Measurements from ENCODE around the gene WDR64. TPM values are rescaled to one million over a fixed set of nuclear protein-coding genes. Genes with fewer than 3 reads are reported as not detected.
A peak's percentile ranks its signal among the peaks of the same experiment; 100 is the strongest.

The WDR64 gene
- polyA plus RNA-seq, 1 donor (not counting 4 experiments of a cell fraction or from before 2014, with no cell fraction given): not detected

GRCh38 chr1:241640867-241641622 is 11.0 kb upstream of the WDR64 start:
- TF ChIP-seq, protein P1, sequence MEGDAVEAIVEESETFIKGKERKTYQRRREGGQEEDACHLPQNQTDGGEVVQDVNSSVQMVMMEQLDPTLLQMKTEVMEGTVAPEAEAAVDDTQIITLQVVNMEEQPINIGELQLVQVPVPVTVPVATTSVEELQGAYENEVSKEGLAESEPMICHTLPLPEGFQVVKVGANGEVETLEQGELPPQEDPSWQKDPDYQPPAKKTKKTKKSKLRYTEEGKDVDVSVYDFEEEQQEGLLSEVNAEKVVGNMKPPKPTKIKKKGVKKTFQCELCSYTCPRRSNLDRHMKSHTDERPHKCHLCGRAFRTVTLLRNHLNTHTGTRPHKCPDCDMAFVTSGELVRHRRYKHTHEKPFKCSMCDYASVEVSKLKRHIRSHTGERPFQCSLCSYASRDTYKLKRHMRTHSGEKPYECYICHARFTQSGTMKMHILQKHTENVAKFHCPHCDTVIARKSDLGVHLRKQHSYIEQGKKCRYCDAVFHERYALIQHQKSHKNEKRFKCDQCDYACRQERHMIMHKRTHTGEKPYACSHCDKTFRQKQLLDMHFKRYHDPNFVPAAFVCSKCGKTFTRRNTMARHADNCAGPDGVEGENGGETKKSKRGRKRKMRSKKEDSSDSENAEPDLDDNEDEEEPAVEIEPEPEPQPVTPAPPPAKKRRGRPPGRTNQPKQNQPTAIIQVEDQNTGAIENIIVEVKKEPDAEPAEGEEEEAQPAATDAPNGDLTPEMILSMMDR (optimal IDR thresholded peaks at IDR 0.05 in 1 of 3, IDR thresholded peaks at IDR 0.05 in 1 of 3, conservative IDR thresholded peaks at IDR 0.05 in 1 of 3; ENCODE audit: extremely low read depth in 1 of 3, insufficient read depth in 2 of 3, low read length in 3 of 3): no peak
- TF ChIP-seq EZH2 (IDR thresholded peaks at IDR 0.05; ENCODE audit: low read length): no peak
- dilution Hi-C loops (cut with MboI; ENCODE audit: extremely low pct_ligation_motif_present, low sequenced_read_pairs): no loop called here
- peak overlapping the region; percentile 13 for H3K27ac ChIP-seq (ENCODE audit: control insufficient read depth, insufficient read depth, low read length)
- H3K36me3 ChIP-seq (ENCODE audit: control insufficient read depth in 2 of 2, extremely low read depth in 1 of 2, insufficient read depth in 2 of 2, low read length in 2 of 2): no peaks in the 10 kb centered on the region
- FAIRE-seq: no peak
- peak overlapping the region in 1 of 3 experiments; percentile 41 for H3K4me3 ChIP-seq (ENCODE audit: control insufficient read depth in 2 of 3, extremely low read depth in 1 of 3, insufficient read depth in 2 of 3, low read depth in 1 of 3, low read length in 3 of 3)
- no peaks in the 10 kb centered on the region for H3K27me3 ChIP-seq (ENCODE audit: control insufficient read depth, extremely low read depth, insufficient read depth, low read length)
- peaks cover 25% of the 10 kb centered on the region for H3K4me1 ChIP-seq (ENCODE audit: control insufficient read depth, extremely low read depth, insufficient read depth, low read length)
- no peak for DNase-seq (ENCODE audit: low read depth, low spot score)
- no peaks in the 10 kb centered on the region for H4K20me1 ChIP-seq (ENCODE audit: control insufficient read depth, extremely low read depth, insufficient read depth, low read length)
- H3K79me2 ChIP-seq (ENCODE audit: control insufficient read depth, insufficient read depth, low read length): peaks cover 37% of the 10 kb centered on the region
- peak overlapping the region; percentile 71 for H3K4me2 ChIP-seq (ENCODE audit: control insufficient read depth, extremely low read depth, insufficient read depth, low read depth, low read length)
- peak overlapping the region; percentile 31 for H3K9ac ChIP-seq (ENCODE audit: control insufficient read depth, extremely low read depth, insufficient read depth, low read length)
- H3K9me1 ChIP-seq (ENCODE audit: control insufficient read depth, extremely low read depth, insufficient read depth, low read length): no peaks in the 10 kb centered on the region
- H3K9me3 ChIP-seq (ENCODE audit: control insufficient read depth, low read depth, low read length): no peaks in the 10 kb centered on the region
- no peak overlapping the region for H2AFZ ChIP-seq (ENCODE audit: control insufficient read depth, low read length)

DNA sequence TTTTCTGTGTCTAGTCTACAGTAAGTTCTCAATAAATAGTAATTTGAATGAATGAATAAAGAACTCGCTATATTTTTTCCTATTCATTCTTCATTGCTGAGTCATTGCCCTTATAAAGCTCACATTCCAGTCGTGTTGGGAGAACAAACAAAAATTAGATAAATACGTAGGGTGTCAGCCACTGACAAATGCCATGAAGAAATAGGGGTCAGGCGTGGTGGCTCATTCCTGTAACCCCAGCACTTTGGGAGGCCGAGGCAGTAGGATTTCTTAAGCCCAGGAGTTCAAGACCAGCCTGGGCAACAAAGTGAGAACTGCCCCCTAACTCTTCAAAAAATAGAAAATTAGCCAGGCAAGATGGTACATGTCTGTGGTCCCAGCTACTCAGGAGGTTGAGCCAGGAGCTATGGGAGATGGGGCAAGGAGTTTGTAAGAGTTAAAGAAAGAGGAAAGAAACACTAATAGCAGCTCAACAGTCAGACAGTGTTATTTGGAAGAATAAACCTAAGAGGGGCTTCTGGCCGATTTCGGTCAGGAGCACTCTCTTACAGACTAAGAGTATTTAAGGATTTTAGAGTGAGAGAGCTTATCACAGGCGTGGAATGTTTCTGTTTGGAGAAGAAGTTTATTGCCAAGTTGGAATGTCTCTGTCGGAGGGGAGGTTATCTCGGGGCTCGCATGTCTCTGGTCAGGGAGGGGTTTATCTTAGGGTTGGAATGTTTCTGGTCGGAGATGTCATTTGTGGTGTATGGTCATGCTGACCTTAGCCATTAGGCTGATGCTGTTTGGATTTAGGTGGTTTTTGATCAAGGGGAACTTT is 10.1 kb upstream of the WDR64 start:
- no peak overlapping the region for H3K4me3 ChIP-seq (ENCODE audit: control insufficient read depth in 2 of 3, extremely low read depth in 1 of 3, insufficient read depth in 2 of 3, low read depth in 1 of 3, low read length in 3 of 3)
- no peak for FAIRE-seq
- no peak overlapping the region for H3K9ac ChIP-seq (ENCODE audit: control insufficient read depth, extremely low read depth, insufficient read depth, low read length)
- dilution Hi-C loops (cut with MboI; ENCODE audit: extremely low pct_ligation_motif_present, low sequenced_read_pairs): no loop called here
- peaks cover 29% of the 10 kb centered on the region for H3K79me2 ChIP-seq (ENCODE audit: control insufficient read depth, insufficient read depth, low read length)
- H3K36me3 ChIP-seq (ENCODE audit: control insufficient read depth in 2 of 2, extremely low read depth in 1 of 2, insufficient read depth in 2 of 2, low read length in 2 of 2): no peaks in the 10 kb centered on the region
- no peaks in the 10 kb centered on the region for H3K9me1 ChIP-seq (ENCODE audit: control insufficient read depth, extremely low read depth, insufficient read depth, low read length)
- H3K4me2 ChIP-seq (ENCODE audit: control insufficient read depth, extremely low read depth, insufficient read depth, low read depth, low read length): no peak overlapping the region
- H3K4me1 ChIP-seq (ENCODE audit: control insufficient read depth, extremely low read depth, insufficient read depth, low read length): peaks cover 21% of the 10 kb centered on the region
- no peaks in the 10 kb centered on the region for H3K27me3 ChIP-seq (ENCODE audit: control insufficient read depth, extremely low read depth, insufficient read depth, low read length)
- no peaks in the 10 kb centered on the region for H3K9me3 ChIP-seq (ENCODE audit: control insufficient read depth, low read depth, low read length)
- DNase-seq (ENCODE audit: low read depth, low spot score): no peak
- no peak overlapping the region for H2AFZ ChIP-seq (ENCODE audit: control insufficient read depth, low read length)
- TF ChIP-seq, protein P1 (optimal IDR thresholded peaks at IDR 0.05 in 1 of 3, IDR thresholded peaks at IDR 0.05 in 1 of 3, conservative IDR thresholded peaks at IDR 0.05 in 1 of 3; ENCODE audit: extremely low read depth in 1 of 3, insufficient read depth in 2 of 3, low read length in 3 of 3): no peak
- TF ChIP-seq EZH2 (IDR thresholded peaks at IDR 0.05; ENCODE audit: low read length): no peak
- H3K27ac ChIP-seq (ENCODE audit: control insufficient read depth, insufficient read depth, low read length): no peak overlapping the region
- no peaks in the 10 kb centered on the region for H4K20me1 ChIP-seq (ENCODE audit: control insufficient read depth, extremely low read depth, insufficient read depth, low read length)
